ENCODE data around the gene ADAMTS5.

The ADAMTS5 gene

DNA sequence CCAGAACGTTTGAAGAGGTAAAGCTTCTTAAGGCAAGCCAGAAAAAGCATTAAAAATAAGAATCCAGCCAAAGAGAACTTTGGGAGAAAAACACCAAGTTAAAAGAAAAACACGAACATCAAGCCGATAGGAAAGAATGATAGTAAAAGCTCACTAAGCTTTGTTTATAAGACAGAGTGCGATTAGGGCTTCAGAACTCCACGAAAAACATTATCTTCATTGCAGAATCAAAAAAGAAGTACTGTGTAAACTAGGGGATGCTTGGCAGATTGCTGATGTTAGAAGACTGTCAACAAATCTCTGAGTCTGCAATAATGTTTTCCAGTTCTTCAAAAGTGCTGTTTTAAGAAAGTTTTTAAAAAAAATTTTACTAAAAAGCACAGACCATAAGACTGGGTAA is 30.2 kb downstream of the ADAMTS5 start:
- TF ChIP-seq, protein P1, sequence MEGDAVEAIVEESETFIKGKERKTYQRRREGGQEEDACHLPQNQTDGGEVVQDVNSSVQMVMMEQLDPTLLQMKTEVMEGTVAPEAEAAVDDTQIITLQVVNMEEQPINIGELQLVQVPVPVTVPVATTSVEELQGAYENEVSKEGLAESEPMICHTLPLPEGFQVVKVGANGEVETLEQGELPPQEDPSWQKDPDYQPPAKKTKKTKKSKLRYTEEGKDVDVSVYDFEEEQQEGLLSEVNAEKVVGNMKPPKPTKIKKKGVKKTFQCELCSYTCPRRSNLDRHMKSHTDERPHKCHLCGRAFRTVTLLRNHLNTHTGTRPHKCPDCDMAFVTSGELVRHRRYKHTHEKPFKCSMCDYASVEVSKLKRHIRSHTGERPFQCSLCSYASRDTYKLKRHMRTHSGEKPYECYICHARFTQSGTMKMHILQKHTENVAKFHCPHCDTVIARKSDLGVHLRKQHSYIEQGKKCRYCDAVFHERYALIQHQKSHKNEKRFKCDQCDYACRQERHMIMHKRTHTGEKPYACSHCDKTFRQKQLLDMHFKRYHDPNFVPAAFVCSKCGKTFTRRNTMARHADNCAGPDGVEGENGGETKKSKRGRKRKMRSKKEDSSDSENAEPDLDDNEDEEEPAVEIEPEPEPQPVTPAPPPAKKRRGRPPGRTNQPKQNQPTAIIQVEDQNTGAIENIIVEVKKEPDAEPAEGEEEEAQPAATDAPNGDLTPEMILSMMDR (IDR thresholded peaks at IDR 0.05; ENCODE audit: borderline replicate concordance, insufficient read depth, low read depth, low read length), result no peak
- H3K4me3 ChIP-seq (ENCODE audit: low read depth, low read length), result no peak overlapping the region

DNA sequence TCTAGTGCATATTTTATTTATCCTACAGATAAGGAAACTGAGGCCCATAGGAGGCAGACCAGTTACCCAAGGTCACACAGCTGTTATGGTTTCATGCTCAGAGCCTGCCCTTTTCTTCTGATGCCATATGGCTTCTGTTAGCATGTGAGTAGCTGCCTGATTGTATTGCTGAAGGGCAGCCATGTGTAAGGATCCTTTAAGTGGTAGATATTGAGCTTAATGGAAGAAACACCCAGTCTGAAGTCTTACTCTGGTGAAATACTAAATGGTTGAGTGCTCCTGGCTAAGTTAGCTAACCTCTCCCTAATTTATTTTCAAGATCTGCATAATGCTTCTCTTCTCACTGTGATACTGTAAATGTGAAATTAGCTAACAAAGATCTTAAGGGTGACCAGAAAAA is 30.9 kb downstream of the ADAMTS5 start:
- TF ChIP-seq, protein P1 (IDR thresholded peaks at IDR 0.05; ENCODE audit: borderline replicate concordance, insufficient read depth, low read depth, low read length), result no peak
- no peak overlapping the region for H3K4me3 ChIP-seq (ENCODE audit: low read depth, low read length)

DNA sequence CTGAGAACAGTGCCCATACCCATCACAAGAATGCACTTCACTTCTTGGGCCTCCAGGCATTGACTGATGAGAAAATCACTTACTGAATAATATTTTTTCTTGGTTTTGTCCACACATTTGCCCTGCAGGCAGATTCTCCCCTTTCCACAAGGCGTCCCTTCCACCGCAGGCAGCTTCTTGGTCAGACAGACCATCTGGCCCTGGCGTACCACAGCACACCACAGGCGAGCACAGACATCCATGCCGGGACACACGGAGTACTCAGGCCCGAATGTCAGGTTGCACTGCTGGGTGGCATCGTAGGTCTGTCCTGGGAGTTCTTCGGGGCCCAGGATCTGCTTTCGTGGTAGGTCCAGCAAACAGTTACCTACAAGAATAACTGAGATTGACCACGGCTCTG is 32.5 kb downstream of the ADAMTS5 start:
- no peak overlapping the region for H3K4me3 ChIP-seq (ENCODE audit: low read depth, low read length)
- TF ChIP-seq, protein P1 (IDR thresholded peaks at IDR 0.05; ENCODE audit: borderline replicate concordance, insufficient read depth, low read depth, low read length), result no peak

DNA sequence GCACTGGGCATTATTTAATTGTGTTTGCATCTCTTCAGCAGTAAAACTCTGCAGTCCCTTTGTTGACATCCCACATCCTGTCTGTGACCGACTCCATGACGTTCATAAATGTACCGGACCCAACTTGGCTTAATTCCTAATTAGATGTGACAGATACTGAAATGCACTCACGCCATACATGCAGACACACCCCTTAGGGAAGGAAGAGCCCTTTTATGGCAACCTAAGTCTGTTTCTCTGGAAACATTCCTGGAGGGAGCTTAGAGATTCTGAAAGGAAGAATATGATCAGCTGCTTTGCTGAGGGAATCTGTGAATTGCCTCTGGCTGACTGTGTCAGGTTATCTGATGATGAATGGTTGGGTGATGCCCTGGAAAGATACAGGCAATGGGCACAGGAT is 33.4 kb downstream of the ADAMTS5 start:
- TF ChIP-seq, protein P1 (IDR thresholded peaks at IDR 0.05; ENCODE audit: borderline replicate concordance, insufficient read depth, low read depth, low read length), result no peak
- no peak overlapping the region for H3K4me3 ChIP-seq (ENCODE audit: low read depth, low read length)

DNA sequence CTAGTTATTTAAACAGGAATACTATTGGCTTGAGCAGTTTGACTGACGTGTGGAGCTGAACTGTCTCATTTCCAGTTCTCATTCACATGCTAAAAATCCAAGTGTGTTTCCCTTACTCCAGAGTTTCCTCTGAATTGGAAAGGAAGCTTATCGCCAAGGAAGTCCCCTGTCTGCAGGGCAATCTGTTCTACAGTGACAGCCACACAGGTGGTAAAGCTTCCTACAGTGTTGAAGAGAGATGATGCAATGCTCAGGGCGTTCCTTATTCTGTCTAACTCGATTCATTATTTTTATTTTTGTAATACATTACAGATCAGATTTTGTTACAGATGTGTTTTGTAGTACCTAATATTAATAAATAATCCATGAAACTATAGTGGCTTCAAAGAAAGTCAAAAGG is 41.3 kb downstream of the ADAMTS5 start:
- TF ChIP-seq, protein P1 (IDR thresholded peaks at IDR 0.05; ENCODE audit: borderline replicate concordance, insufficient read depth, low read depth, low read length), result no peak
- H3K4me3 ChIP-seq (ENCODE audit: low read depth, low read length), result no peak overlapping the region

DNA sequence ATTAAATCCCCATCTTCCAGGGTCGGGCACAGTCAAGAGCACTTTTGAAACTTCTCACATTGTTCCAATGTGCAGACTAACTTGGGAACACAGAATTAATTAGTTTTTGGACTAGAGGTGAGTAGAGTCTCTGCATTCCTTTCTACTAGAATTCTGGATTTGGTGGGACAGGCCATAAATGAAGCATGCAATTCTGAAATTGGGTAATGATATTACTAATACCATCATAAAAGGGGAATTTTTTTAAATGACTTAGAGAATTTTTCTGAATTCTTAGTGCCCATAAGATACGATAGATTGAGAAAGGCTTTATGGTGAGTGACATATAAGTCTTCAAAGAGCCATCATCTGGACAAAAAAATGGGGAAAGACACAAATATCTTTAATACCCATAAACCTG is 41.8 kb downstream of the ADAMTS5 start:
- TF ChIP-seq, protein P1 (IDR thresholded peaks at IDR 0.05; ENCODE audit: borderline replicate concordance, insufficient read depth, low read depth, low read length), result no peak
- no peak overlapping the region for H3K4me3 ChIP-seq (ENCODE audit: low read depth, low read length)

DNA sequence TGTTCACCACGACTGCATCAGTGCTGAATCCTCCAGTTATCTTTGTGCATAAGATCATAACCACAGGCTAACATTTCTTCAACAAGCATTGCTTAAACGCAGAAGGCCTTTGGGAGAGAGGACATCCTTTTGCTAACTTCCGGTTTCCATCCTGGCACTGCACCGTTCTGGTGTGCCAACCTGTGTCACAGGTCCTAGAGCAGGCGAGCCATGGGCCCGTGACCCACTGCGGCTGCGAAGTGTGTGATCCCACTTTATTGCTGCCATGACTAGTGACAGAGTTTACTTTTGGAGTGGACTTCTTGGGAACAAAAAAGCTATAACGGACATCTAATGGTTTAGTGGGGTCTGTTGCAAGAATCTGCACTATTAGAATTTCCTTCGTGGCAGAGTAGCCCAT is 42.9 kb downstream of the ADAMTS5 start:
- TF ChIP-seq, protein P1 (IDR thresholded peaks at IDR 0.05; ENCODE audit: borderline replicate concordance, insufficient read depth, low read depth, low read length), result no peak
- no peak overlapping the region for H3K4me3 ChIP-seq (ENCODE audit: low read depth, low read length)
